Activated CD4-positive, alpha-beta T cell treated with anti-CD3 and anti-CD28 coated beads for 36 hours (primary cell): ENCODE results near the gene KIF21B. TPM values are rescaled to one million over a fixed set of nuclear protein-coding genes. Genes with fewer than 3 reads are reported as not detected.

Source experiments
- ATAC-seq: fragments of 200-7000 bp; cut with Tn5 transposase; one replicate; pipeline ENCODE4 v1.10.0; 2021; ENCODE audit warnings: mild to moderate bottlenecking, moderate library complexity
- CTCF ChIA-PET: fragments of 350-600 bp; sonication (Branson Sonifier 250); formaldehyde crosslinking; loops from one replicate; lab custom pipeline; 2021; ENCODE audit warnings: antibody characterized with exemption; lab: Charles Lee
- POLR2A ChIA-PET: fragments of 350-600 bp; sonication (Branson Sonifier 250); formaldehyde crosslinking; loops from one replicate; lab custom pipeline; 2021; ENCODE audit warnings: antibody characterized with exemption, inconsistent platforms; lab: Charles Lee
- DNase-seq: peaks from one replicate; pipeline ENCODE4 v3.0.0-alpha.2; 2020
- H3K27ac Mint-ChIP-seq: one replicate; pipeline ENCODE4 v1.8.0; 2021; ENCODE audit warnings: mixed read lengths
- H3K27me3 Mint-ChIP-seq: one replicate; pipeline ENCODE4 v1.8.0; 2021; ENCODE audit warnings: mixed read lengths
- H3K36me3 Mint-ChIP-seq: one replicate; pipeline ENCODE4 v1.8.0; 2021; ENCODE audit warnings: low read depth, mixed read lengths
- H3K4me1 Mint-ChIP-seq: one replicate; pipeline ENCODE4 v1.8.0; 2021; ENCODE audit warnings: mixed read lengths
- H3K4me3 Mint-ChIP-seq: one replicate; pipeline ENCODE4 v1.8.0; 2021; ENCODE audit warnings: mild to moderate bottlenecking, moderate library complexity, mixed read lengths
- H3K9me3 Mint-ChIP-seq: one replicate; pipeline ENCODE4 v1.8.0; 2021; ENCODE audit warnings: low read depth, mixed read lengths
- intact Hi-C, 2 experiments: fragments of 100-400 bp; cut with DNase I in 1 of 2; cut with micrococcal nuclease in 1 of 2; formaldehyde crosslinking; loops; one replicate each; pipeline versions ENCODE4 v1.14.2 to v1.15.1; 2022 to 2024; cut with DNase I, micrococcal nuclease
- total RNA-seq, 2 experiments: library from RNA; stranded (reverse); gene quantifications; one replicate each; pipeline ENCODE4 v1.2.3, GENCODE V29; 2021

The KIF21B gene
- total RNA-seq, 2 experiments from 2014 or later = 62.8 to 67.1 TPM

GRCh38 chr1:201026234-201026633 is 2.7 kb upstream of the KIF21B start:
- ChIA-PET POLR2A (no interaction called here), CTCF (interaction anchor here (0.6 to 2.9 kb wide), 16 partner anchors 9 to 348 kb away, joined by 3 to 19 read pairs (median 4); no protein-coding TSS in a partner anchor)
- Mint-ChIP-seq H3K36me3 (peaks cover 7% of the 10 kb centered on the region), H3K9me3 (no peaks in the 10 kb centered on the region), H3K27ac (peak overlapping the region; percentile 16), H3K27me3 (no peaks in the 10 kb centered on the region), H3K4me3 (no peak overlapping the region), H3K4me1 (peaks cover 52% of the 10 kb centered on the region)
- intact Hi-C loops = loop anchor here in 1 of 2 experiments (10.0 kb wide), 1 partner anchor 621 kb away; no protein-coding TSS in a partner anchor
- ATAC-seq (no peak), DNase-seq (no peak)

- H3K27me3 Mint-ChIP-seq = no peaks in the 10 kb centered on the region
- DNase-seq (peak; percentile 59), ATAC-seq (peak; percentile 2)
- POLR2A ChIA-PET = no interaction called here
- intact Hi-C loops = loop anchor here in 1 of 2 experiments (10.0 kb wide), 1 partner anchor 621 kb away; no protein-coding TSS in a partner anchor
- H3K9me3 Mint-ChIP-seq = no peaks in the 10 kb centered on the region
- H3K4me3 Mint-ChIP-seq = no peak overlapping the region
- CTCF ChIA-PET = interaction anchor here (0.6 to 2.9 kb wide), 17 partner anchors 9 to 348 kb away, joined by 3 to 19 read pairs (median 4); no protein-coding TSS in a partner anchor
- peaks cover 57% of the 10 kb centered on the region for H3K4me1 Mint-ChIP-seq
- H3K27ac Mint-ChIP-seq = peak overlapping the region; percentile 16
- peaks cover 7% of the 10 kb centered on the region for H3K36me3 Mint-ChIP-seq
Observed at GRCh38 chr1:201025571-201026002, 2.1 kb upstream of the KIF21B start.

DNA sequence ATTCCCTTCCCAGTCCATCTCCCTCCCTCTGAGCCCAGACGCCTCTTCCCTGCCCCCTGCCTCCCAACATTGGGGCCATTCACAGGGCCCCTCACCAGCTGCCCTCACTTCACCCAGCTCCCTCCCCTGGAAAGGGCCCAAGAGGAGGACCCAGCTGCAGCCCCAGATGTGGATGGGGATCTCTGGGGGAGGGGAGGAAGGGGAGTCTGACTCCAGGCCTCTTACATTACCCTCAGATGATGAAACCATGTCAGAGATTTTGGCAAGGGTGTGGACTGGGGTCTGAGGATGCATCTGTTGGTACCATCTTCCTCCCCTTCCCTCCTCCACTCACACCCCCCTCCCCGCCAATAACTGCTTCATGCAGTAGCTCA is 1.1 kb upstream of the KIF21B start:
- DNase-seq (no peak), ATAC-seq (no peak)
- Mint-ChIP-seq H3K4me1 (peaks cover 67% of the 10 kb centered on the region), H3K27me3 (no peaks in the 10 kb centered on the region), H3K27ac (no peak overlapping the region), H3K36me3 (peaks cover 7% of the 10 kb centered on the region), H3K4me3 (no peak overlapping the region), H3K9me3 (no peaks in the 10 kb centered on the region)
- ChIA-PET CTCF (interaction anchor here (1.5 to 2.9 kb wide), 6 partner anchors 9 to 52 kb away, joined by 6 to 19 read pairs (median 11); no protein-coding TSS in a partner anchor), POLR2A (interaction anchor here (1.0 kb wide), 1 partner anchor 9 kb away, joined by 4 read pairs; no protein-coding TSS in a partner anchor)
- intact Hi-C loops = loop anchor here (1.0 to 10.0 kb wide), 4 partner anchors 90 to 620 kb away; partner anchors contain the start of gene CAMSAP2 (in 1 of the 2)

DNA sequence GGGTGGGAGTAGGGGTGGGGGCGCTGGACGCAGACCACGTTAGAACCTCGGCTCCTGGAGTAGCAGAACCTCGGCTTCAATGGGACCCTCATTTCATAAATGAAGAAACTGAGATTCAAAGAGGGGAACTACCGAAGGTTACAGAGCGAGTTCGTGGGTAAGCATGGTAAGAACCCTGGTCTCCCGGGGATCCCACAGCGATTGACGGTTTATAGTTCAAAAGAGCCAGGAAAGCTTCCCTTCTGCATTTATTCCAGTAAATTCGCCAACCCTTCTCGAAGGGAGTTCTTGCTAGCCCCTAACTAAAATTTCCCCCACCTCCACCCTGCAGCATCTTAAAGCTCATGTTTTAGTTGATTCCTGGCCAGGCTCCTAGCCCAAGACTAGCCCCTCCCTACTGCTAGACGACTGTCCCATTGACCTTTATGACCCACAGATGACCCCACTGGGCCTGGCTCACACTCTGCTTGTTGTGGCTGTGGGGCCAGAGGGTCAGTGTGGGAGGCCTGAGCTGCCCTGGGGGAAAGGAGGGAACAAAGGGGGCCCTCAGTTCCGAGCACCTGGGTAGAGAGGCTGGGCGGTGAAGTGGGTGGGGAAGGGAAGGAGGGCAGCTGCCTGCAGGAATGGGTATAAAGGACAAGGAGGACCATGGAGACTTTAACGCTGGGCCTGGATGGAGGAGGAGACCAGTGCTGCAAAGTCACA is 558 bp upstream of the KIF21B start:
- ChIA-PET CTCF (interaction anchor here (1.1 to 2.9 kb wide), 3 partner anchors 9 to 18 kb away, joined by 4 to 19 read pairs (median 15); no protein-coding TSS in a partner anchor), POLR2A (interaction anchor here (1.0 kb wide), 1 partner anchor 8 kb away, joined by 4 read pairs; no protein-coding TSS in a partner anchor)
- intact Hi-C loops = loop anchor here (1.0 to 10.0 kb wide), 4 partner anchors 90 to 619 kb away; partner anchors contain the start of gene CAMSAP2 (in 1 of the 2)
- H3K27ac Mint-ChIP-seq = no peak overlapping the region
- no peak for ATAC-seq
- H3K4me3 Mint-ChIP-seq = peak overlapping the region; percentile 47
- no peaks in the 10 kb centered on the region for H3K27me3 Mint-ChIP-seq
- peaks cover 10% of the 10 kb centered on the region for H3K36me3 Mint-ChIP-seq
- H3K4me1 Mint-ChIP-seq = peaks cover 72% of the 10 kb centered on the region
- H3K9me3 Mint-ChIP-seq = no peaks in the 10 kb centered on the region
- no peak for DNase-seq

- Mint-ChIP-seq H3K4me3 (peak overlapping the region; percentile 99), H3K27me3 (no peaks in the 10 kb centered on the region), H3K36me3 (peaks cover 17% of the 10 kb centered on the region), H3K27ac (peak overlapping the region; percentile 99), H3K4me1 (peaks cover 79% of the 10 kb centered on the region), H3K9me3 (no peaks in the 10 kb centered on the region)
- ATAC-seq (no peak), DNase-seq (peak; percentile 65)
- ChIA-PET CTCF (interaction anchor here (0.6 to 2.0 kb wide), 9 partner anchors 8 to 484 kb away, joined by 3 to 13 read pairs (median 3); no protein-coding TSS in a partner anchor), POLR2A (interaction anchor here (0.8 kb wide), 1 partner anchor 17 kb away, joined by 3 read pairs; no protein-coding TSS in a partner anchor)
- intact Hi-C loops = loop anchor here (1.0 to 10.0 kb wide), 4 partner anchors 44 to 618 kb away; partner anchors contain the start of gene CAMSAP2 (in 1 of the 2)
Observed at GRCh38 chr1:201022820-201023516, 546 bp downstream of the KIF21B start.

DNA sequence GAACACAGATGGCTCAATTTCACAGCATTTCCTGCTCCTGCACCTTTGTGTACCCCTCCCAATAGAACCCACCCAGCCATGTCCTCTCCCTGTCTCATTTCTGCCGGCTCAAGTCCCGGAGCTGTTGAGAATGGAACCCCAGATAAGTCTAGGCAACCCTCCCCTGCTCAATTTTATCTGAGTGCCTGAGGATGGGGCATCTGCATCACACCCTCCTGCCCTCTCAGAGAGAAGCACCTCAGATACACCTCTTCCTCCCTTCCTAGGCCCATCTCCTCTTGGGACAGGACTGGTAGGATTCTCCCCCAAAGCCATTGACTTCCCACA is 1.1 kb downstream of the KIF21B start:
- H3K4me1 Mint-ChIP-seq = peaks cover 80% of the 10 kb centered on the region
- no peaks in the 10 kb centered on the region for H3K27me3 Mint-ChIP-seq
- POLR2A ChIA-PET = interaction anchor here (0.8 to 1.0 kb wide), 2 partner anchors 17 to 353 kb away, joined by 3 read pairs; partner anchors contain the start of gene DDX59
- no peaks in the 10 kb centered on the region for H3K9me3 Mint-ChIP-seq
- peaks cover 18% of the 10 kb centered on the region for H3K36me3 Mint-ChIP-seq
- peak overlapping the region; percentile 99 for H3K27ac Mint-ChIP-seq
- DNase-seq (no peak), ATAC-seq (no peak)
- H3K4me3 Mint-ChIP-seq = peak overlapping the region; percentile 99
- CTCF ChIA-PET = interaction anchor here (0.6 to 2.0 kb wide), 6 partner anchors 20 to 321 kb away, joined by 3 to 13 read pairs (median 4); no protein-coding TSS in a partner anchor
- intact Hi-C loops = loop anchor here (1.0 to 10.0 kb wide), 4 partner anchors 43 to 618 kb away; partner anchors contain the start of gene CAMSAP2 (in 1 of the 2)

- peaks cover 18% of the 10 kb centered on the region for H3K36me3 Mint-ChIP-seq
- CTCF ChIA-PET = interaction anchor here (0.8 to 2.0 kb wide), 9 partner anchors 11 to 400 kb away, joined by 3 to 13 read pairs (median 4); no protein-coding TSS in a partner anchor
- ATAC-seq (no peak), DNase-seq (peak; percentile 57)
- intact Hi-C loops = loop anchor here (1.0 to 10.0 kb wide), 4 partner anchors 43 to 617 kb away; partner anchors contain the start of gene CAMSAP2 (in 1 of the 2)
- peaks cover 80% of the 10 kb centered on the region for H3K4me1 Mint-ChIP-seq
- H3K9me3 Mint-ChIP-seq = no peaks in the 10 kb centered on the region
- H3K4me3 Mint-ChIP-seq = peak overlapping the region; percentile 99
- peak overlapping the region; percentile 99 for H3K27ac Mint-ChIP-seq
- POLR2A ChIA-PET = interaction anchor here (0.6 to 1.0 kb wide), 2 partner anchors 271 to 352 kb away, joined by 3 read pairs; partner anchors contain the start of gene DDX59
- no peaks in the 10 kb centered on the region for H3K27me3 Mint-ChIP-seq
Observed at GRCh38 chr1:201021630-201022492, 1.7 kb downstream of the KIF21B start.

GRCh38 chr1:201020721-201021629 is 2.5 kb downstream of the KIF21B start:
- POLR2A ChIA-PET = interaction anchor here (0.7 to 1.0 kb wide), 2 partner anchors 7 to 351 kb away, joined by 3 read pairs; partner anchors contain the start of gene DDX59
- intact Hi-C loops = loop anchor here (5.0 to 10.0 kb wide), 3 partner anchors 134 to 616 kb away; partner anchors contain the start of gene CAMSAP2 (in 1 of the 2)
- peaks cover 18% of the 10 kb centered on the region for H3K36me3 Mint-ChIP-seq
- no peaks in the 10 kb centered on the region for H3K27me3 Mint-ChIP-seq
- DNase-seq (peak; percentile 75), ATAC-seq (no peak)
- peaks cover 80% of the 10 kb centered on the region for H3K4me1 Mint-ChIP-seq
- no peaks in the 10 kb centered on the region for H3K9me3 Mint-ChIP-seq
- H3K4me3 Mint-ChIP-seq = peak overlapping the region; percentile 99
- H3K27ac Mint-ChIP-seq = peak overlapping the region; percentile 99
- CTCF ChIA-PET = interaction anchor here (0.7 to 2.0 kb wide), 17 partner anchors 9 to 399 kb away, joined by 3 to 13 read pairs (median 4); no protein-coding TSS in a partner anchor

DNA sequence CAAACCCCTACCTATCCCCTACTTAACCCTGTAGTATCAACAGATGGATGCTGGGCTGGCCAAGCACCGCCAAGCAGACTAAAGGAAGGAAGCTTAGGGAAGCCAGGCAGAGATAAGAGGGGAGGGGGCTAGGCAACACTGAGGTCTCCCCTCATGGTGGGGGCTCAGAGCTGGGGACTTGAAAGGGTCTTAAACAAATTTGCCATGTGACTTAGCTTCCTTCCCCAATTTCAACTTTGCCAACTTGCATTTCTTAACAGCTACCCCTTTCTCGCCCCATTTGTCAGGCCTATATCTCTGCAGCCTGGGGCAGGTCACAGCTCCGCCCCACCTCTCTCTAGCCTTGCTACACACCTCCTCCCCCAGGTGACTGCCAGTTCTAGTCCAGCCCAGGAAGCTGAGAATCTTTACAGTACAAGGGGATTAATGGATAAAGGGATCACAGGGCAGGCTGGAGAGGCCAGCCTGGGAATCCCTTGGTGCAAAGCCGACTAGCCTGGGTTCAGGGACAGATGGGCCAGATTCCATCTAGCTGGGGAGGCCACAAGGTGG is 3.4 kb downstream of the KIF21B start:
- ChIA-PET POLR2A (interaction anchor here (0.6 to 0.7 kb wide), 2 partner anchors 8 to 398 kb away, joined by 3 read pairs; no protein-coding TSS in a partner anchor), CTCF (interaction anchor here (0.5 to 2.0 kb wide), 20 partner anchors 9 to 395 kb away, joined by 3 to 13 read pairs (median 4); no protein-coding TSS in a partner anchor)
- DNase-seq = peak; percentile 73
- peak; percentile 30 for ATAC-seq
- Mint-ChIP-seq H3K9me3 (no peaks in the 10 kb centered on the region), H3K27me3 (no peaks in the 10 kb centered on the region), H3K27ac (peak overlapping the region; percentile 99), H3K36me3 (peaks cover 18% of the 10 kb centered on the region), H3K4me3 (peak overlapping the region; percentile 99), H3K4me1 (peaks cover 79% of the 10 kb centered on the region)
- intact Hi-C loops = loop anchor here (5.0 to 10.0 kb wide), 3 partner anchors 133 to 615 kb away; partner anchors contain the start of gene CAMSAP2 (in 1 of the 2)
